Measurements from ENCODE around the gene ANP32E.
"Not testable (repeated sequence)": the region's sequence is repeated elsewhere in the genome, so short reads cannot be mapped to it uniquely, and the experiment has no call there.

ANP32E gene

GRCh38 chr1:150212070-150212469 lies 23.8 kb downstream of the ANP32E start:
- DNase-seq (ENCODE audit: low read depth), result no peak

DNA sequence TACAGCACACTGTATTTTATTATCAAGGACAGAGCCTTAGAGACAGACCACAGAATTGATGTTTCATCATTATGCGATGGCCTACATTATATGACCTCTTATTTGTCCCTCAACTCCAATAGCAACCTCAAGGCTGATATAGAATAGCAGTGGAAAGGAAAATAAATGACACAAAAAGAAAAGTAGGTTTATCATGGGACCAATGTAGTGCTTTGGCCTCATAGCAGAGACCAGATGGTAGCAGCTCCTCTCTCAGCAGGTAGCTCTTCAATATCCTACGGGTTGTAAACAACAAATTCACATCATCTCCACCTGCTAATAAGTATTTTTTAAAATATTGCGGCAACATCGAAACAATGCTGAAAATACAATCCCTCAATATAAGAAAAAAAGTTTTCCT lies 25.2 kb downstream of the ANP32E start:
- no peak for DNase-seq (ENCODE audit: low read depth)

- DNase-seq (ENCODE audit: low read depth), result no peak
Measured at GRCh38 chr1:150210091-150210490, 25.8 kb downstream of the ANP32E start.

DNA sequence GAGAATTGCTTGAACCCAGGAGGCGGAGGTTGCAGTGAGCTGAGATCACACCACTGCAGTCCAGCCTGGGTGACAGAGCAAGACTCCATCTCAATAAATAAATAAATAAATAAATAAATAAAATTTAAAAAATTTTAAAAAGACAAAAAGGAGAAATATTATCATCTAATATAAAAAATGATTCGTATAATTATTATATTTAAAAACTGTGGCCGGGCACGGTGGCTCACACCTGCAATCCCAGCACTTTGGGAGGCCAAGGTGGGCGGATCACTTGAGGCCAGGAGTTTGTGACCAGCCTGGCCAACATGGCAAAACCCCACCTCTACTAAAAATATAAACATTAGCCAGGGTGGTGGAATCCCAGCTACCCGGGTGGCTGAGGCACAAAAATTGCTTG lies 27.5 kb downstream of the ANP32E start:
- DNase-seq (ENCODE audit: low read depth), result not testable (repeated sequence)

DNA sequence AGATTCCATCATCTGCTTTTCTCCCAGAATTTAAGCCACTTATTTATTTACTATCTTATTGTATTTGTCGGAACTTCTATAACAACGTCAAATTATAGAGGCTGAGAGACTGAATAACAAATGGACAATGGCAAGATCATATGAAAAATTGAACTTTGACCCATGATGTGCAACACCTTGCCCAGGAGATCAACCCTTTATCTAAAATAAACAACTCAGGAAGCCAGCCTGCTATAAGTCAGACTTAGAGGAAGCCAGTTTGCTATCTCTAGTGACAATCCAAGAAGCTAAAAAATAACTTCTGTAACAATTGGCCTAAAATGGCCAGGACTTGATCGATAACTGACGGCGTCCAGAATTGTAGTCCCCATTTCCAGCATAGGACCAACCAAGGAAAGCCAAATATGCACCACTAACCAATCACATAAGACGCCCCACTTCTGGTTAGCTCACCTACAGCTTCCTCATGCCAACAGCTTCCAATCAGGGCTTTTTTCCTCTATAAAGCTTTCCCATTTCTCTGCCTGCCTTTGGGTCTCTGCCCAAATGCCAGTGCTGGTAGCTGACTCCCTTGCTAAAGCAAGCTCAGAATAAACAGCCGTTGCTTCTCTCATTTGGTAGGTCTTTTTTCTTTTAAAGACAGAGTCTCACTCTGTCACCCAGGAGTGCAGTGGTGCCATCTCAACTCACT lies 28.5 kb downstream of the ANP32E start:
- DNase-seq (ENCODE audit: low read depth), result no peak

DNA sequence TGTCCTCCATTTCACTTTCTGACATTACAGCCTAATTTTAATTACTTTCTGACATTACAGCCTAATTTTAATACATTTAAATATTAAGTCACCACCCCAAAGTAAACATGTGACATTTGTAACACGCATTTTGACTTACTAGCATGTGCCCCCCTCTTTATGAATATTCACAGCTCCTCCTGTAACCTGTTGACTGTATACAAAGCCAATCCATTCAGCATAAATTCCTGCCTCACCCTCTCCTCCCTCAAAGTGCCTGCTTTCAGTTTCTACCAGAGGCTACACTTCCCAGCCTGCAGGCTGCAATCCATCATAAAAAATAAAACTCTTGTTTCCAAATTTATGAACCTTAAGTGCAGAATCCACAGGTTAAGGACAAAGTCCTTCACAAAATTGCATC lies 39.5 kb downstream of the ANP32E start:
- DNase-seq (ENCODE audit: low read depth), result no peak

GRCh38 chr1:150194381-150195031 lies 41.4 kb downstream of the ANP32E start:
- DNase-seq (ENCODE audit: low read depth), result no peak

DNA sequence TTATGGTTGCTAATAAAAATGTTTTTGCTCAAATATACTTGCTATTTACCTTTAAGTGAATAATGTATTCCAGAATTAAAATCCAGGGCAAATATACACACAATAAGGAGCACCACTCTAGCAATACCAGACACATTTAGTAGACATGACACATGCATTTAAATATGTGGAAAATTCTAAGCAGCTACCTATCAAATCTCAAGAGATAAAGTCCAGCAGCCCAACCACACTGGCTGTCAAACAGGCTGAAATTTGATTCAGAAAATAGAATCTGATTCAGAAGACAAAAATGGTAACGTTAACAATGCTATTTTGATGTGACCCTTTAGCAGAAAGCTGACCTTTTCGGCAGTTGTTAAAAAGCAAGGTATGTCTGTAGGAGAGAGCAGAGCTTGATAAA lies 43.9 kb downstream of the ANP32E start:
- DNase-seq (ENCODE audit: low read depth), result no peak

DNA sequence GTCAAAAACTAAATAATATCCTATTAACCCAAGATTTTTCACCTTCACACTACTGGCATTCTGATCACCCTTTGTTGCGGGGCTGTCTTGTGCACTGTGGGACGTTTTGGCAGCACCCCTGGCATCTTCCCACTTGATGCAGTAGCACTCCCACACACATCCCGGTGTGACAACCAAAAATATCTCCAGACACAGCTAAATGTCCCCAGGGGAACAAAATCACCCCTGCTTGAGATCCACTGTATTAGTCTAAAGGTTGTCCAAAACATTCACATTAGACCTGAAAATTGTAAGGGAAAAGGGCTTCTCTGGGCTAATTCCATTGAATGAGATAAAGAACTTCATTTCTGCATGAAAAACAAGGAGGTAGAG lies 48.4 kb downstream of the ANP32E start:
- DNase-seq (ENCODE audit: low read depth), result no peak

GRCh38 chr1:150186789-150187559 lies 48.9 kb downstream of the ANP32E start:
- no peak for DNase-seq (ENCODE audit: low read depth)

DNA sequence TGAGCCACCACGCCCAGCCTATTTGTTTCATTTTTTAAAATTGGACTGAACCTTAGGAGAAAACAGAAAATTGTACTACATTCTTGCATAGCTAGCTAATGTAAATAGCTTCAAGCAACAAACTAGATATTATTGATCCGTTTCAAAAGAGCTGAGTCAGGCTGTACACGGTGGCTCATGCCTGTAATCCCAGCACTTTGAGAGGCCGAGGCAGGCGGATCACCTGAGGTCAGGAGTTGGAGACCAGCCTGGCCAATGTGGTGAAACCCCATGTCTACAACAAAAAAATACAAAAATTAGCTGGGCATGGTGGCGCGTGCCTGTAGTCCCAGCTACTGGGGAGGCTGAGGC lies 49.5 kb downstream of the ANP32E start:
- not testable (repeated sequence) for DNase-seq (ENCODE audit: low read depth)

DNA sequence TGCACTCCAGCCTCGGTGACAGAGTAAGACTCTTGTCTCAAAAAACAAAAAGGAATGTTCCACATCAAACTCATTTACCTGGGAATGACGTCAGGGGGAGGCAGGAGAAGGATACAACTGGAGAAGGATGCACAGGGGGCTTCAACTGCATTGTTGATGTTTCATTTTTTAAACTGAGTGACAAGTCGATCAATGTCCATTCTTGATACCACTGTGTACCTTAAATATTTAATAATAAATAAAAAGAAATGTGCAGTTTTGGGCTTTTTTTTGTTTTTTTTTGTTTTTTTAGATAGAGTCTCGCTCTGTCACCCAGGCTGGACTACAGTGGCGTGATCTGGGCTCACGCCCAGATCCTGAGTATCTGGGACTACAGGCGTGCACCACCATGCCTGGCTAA lies 50.4 kb downstream of the ANP32E start:
- DNase-seq (ENCODE audit: low read depth), result no peak

GRCh38 chr1:150183061-150183460 lies 52.9 kb downstream of the ANP32E start:
- no peak for DNase-seq (ENCODE audit: low read depth)

DNA sequence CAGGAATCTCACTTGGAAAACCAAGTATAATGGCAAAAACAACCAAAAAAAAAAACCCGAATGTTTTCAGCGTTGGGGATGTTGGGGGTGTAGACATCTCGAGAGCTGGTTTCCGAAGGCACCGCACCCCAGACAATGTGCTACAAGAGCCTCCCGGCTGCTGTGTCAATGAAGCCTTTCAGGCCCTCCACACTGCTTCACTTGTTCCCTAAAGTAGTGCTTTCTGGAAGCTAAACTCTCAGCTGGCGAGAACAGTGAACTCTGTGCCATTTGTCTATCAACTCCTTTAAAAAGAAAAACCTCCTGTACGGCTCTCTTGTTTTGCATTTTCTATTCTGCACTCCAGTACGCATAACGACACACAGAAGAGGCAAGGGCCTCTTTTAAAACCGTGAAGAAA lies 53.7 kb downstream of the ANP32E start:
- no peak for DNase-seq (ENCODE audit: low read depth)

DNA sequence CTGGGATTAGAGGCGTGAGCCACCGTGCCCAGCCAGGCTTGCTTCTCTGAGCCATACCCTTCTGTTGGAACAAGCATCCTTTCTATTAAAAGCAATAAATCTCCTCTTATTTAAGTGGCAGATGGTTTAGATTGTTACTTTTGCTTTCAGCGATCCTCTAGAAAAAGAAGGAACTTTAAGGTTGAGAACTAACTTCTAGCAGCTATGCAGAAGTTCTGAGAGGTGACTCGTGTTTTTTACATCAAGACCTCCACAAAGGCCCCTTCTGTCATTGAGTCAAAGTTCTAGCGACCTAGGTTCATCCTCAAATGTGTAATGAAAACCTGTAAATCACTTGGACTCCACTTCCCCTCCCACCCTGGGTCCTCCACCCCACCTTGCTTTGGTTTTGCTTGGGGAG lies 55.4 kb downstream of the ANP32E start:
- no peak for DNase-seq (ENCODE audit: low read depth)

- DNase-seq (ENCODE audit: low read depth), result no peak
Measured at GRCh38 chr1:150179867-150180266, 56.0 kb downstream of the ANP32E start.

GRCh38 chr1:150178548-150178947 lies 57.4 kb downstream of the ANP32E start:
- DNase-seq (ENCODE audit: low read depth), result no peak

- no peak for DNase-seq (ENCODE audit: low read depth)
Measured at GRCh38 chr1:150176593-150176992, 59.3 kb downstream of the ANP32E start.

- no peak for DNase-seq (ENCODE audit: low read depth)
Measured at GRCh38 chr1:150173141-150173585, 62.7 kb downstream of the ANP32E start.

DNA sequence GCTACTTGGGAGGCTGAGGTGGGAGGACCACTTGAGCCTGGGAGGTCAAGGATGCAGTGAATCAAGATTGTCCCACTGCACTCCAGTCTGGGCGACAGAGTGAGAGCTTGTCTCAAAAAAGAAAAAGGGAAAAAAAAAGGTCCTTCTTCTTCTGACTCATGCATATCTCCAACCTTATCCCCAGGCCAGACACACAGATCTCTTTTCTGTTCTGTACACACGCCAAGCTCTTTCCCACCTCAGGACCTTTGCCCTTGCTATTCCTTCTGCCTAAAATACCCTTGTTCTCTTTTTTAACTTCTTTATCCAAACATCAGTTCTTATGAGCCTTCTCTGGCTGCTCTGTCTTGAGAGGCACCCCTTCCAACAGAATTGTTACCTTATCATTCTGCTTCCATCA lies 64.1 kb downstream of the ANP32E start:
- DNase-seq (ENCODE audit: low read depth), result no peak

DNA sequence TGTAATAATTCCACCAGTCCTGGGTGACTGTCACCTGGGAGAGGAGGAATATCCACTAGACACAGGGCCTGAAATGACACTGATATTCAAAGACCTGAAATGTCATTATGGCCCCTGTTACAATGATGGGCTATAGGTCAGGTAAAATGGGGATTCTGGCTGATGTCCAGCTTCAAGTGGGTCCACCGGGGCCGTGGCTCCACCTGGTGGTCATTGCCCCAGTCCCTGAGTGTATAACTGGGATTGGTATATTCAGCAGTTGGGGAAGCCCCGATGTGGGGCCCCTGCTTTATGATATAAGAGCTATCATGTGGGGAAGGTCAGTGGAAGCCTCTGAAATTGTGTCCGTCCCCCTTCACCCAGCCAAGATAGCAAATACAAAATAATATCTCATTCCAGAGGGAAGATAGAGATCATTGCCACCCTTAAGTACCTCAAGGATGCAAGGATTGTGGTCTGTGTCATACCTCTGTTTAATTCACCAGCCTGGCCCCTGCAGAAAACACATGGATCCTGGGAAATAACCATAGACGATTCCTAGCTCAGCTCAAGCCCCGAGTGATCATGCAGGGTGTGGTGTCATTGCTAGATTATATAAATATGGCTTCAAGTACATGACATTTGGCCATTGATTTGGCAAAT lies 66.8 kb downstream of the ANP32E start:
- no peak for DNase-seq (ENCODE audit: low read depth)
